ENCODE data around the gene NKX2-1. TPM values are rescaled to one million over a fixed set of nuclear protein-coding genes. Genes with fewer than 3 reads are reported as not detected.

NKX2-1 gene
- total RNA-seq, 1 donor from 2014 or later = not detected

DNA sequence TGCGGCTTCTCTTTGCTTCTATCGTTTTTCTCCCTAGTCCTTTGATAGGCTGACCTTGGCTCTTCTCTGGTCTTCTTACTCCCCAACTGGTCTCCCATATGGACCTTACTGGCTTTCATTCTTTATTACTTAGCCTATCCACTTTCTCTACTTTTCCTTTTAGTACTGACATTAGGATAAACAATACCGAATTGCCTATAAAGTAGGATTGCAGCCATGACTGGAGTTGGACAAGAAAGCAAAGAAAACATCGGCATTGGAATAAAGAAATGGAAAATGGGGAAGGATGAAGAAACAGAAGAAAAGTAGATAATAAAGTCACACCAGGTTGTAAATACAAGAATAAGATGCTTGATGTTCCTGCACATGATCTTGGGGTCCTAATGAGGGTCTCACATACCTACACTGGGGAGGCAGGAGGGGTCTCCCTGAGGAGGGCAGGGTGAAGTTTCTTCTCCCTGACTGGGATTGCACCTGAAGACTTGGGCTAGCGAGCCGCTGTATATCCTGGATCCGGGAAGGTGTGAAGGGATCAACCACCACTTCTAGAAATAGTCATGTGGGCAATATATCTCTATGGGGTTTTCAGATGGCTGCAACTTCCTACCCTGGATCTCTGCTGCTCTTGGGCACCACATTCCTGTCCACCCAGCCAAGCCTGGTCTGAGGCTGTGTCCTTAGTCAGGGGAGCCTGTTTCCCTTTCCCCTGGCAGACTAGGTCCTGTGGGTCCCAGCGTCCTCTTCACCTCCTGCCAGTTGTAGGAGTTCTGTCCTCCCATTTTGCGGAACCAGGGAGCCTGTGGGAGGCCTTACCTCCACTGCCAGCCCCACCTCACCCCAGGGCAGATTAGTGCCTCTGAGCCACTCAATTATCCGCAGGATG is 13.1 kb downstream of the NKX2-1 start:
- Mint-ChIP-seq H3K4me1 (ENCODE audit: low read depth) (no peaks in the 10 kb centered on the region), H3K4me3 (no peak overlapping the region), H3K27ac (no peak overlapping the region), H3K36me3 (ENCODE audit: low read depth) (peaks cover 6% of the 10 kb centered on the region), H3K9me3 (no peaks in the 10 kb centered on the region), H3K27me3 (ENCODE audit: insufficient read depth) (peaks cover 77% of the 10 kb centered on the region)
- intact Hi-C loops (cut with micrococcal nuclease) = loop anchor here (5.0 kb wide), 1 partner anchor 1085 kb away; no protein-coding TSS in a partner anchor
- no peak for DNase-seq (ENCODE audit: low spot score)

- no peaks in the 10 kb centered on the region for H3K4me1 Mint-ChIP-seq (ENCODE audit: low read depth)
- H3K27me3 Mint-ChIP-seq (ENCODE audit: insufficient read depth) = peaks cover 79% of the 10 kb centered on the region
- H3K36me3 Mint-ChIP-seq (ENCODE audit: low read depth) = peaks cover 6% of the 10 kb centered on the region
- no peak overlapping the region for H3K4me3 Mint-ChIP-seq
- H3K27ac Mint-ChIP-seq = no peak overlapping the region
- intact Hi-C loops (cut with micrococcal nuclease) = loop anchor here (5.0 kb wide), 1 partner anchor 1086 kb away; no protein-coding TSS in a partner anchor
- H3K9me3 Mint-ChIP-seq = no peaks in the 10 kb centered on the region
- no peak for DNase-seq (ENCODE audit: low spot score)
Observed at GRCh38 chr14:36505892-36506731, 13.9 kb downstream of the NKX2-1 start.

DNA sequence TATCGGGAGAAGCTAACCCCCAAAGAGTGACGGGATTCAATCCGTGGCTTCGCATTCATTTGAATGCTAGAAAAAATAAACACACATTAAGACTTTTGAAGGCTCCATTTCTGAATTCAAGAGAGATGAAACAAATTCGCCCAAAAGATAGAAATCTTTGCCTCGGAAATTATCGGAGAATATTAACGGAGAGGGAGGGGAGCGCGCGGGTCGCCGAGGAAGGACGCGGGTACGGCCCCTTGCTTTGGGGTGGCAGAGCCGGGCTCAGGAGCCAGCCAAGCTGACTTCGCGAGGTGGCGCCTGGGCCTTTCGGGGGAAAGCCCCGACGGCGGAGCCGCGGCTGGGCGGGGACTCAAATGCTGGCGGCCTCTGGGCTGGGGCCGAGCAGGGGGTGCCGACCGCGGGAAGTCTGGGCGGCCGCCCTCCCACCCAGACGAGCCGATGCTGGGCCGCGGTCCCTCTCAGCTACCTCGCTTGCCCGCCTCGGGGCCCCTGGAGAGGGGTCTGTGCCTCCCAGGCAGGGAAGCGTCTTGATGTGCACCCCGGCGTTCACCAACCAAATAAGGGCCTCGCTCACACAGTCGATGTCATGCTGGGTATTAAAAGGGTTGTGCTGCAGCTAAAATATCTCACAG is 14.7 kb downstream of the NKX2-1 start:
- H3K27me3 Mint-ChIP-seq (ENCODE audit: insufficient read depth) = peaks cover 75% of the 10 kb centered on the region
- no peak overlapping the region for H3K27ac Mint-ChIP-seq
- no peak overlapping the region for H3K4me3 Mint-ChIP-seq
- peaks cover 6% of the 10 kb centered on the region for H3K36me3 Mint-ChIP-seq (ENCODE audit: low read depth)
- no peaks in the 10 kb centered on the region for H3K4me1 Mint-ChIP-seq (ENCODE audit: low read depth)
- no peaks in the 10 kb centered on the region for H3K9me3 Mint-ChIP-seq
- intact Hi-C loops (cut with micrococcal nuclease) = loop anchor here (5.0 kb wide), 1 partner anchor 1087 kb away; no protein-coding TSS in a partner anchor
- DNase-seq (ENCODE audit: low spot score) = no peak

DNA sequence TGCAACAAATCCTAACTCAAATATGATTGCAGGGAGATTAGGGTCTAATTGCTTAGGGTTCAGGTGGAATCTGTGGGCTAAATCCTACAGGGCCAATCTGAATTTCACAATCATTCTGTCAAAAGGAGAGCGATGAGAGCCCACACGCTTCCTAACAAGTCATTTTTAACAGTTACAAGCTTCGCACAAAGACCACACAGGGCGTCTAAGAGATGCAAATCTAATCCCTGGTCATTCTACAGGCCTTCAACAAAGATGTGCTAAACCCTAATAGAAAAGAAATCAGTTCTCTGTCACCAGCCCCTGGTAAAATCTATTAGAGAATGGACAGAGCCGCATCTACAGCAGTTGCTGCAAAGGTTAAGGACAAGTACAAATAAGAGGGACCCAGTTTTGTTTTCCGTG is 15.3 kb downstream of the NKX2-1 start:
- intact Hi-C loops (cut with micrococcal nuclease) = loop anchor here (5.0 kb wide), 1 partner anchor 1088 kb away; no protein-coding TSS in a partner anchor
- Mint-ChIP-seq H3K27me3 (ENCODE audit: insufficient read depth) (peaks cover 75% of the 10 kb centered on the region), H3K4me1 (ENCODE audit: low read depth) (no peaks in the 10 kb centered on the region), H3K36me3 (ENCODE audit: low read depth) (peaks cover 6% of the 10 kb centered on the region), H3K27ac (no peak overlapping the region), H3K4me3 (no peak overlapping the region), H3K9me3 (no peaks in the 10 kb centered on the region)
- DNase-seq (ENCODE audit: low spot score) = no peak

GRCh38 chr14:36503771-36504741 is 16.0 kb downstream of the NKX2-1 start:
- intact Hi-C loops (cut with micrococcal nuclease) = no loop called here

GRCh38 chr14:36502558-36503508 is 17.2 kb downstream of the NKX2-1 start:
- peaks cover 58% of the 10 kb centered on the region for H3K27me3 Mint-ChIP-seq (ENCODE audit: insufficient read depth)
- intact Hi-C loops (cut with micrococcal nuclease) = no loop called here
- no peak for DNase-seq (ENCODE audit: low spot score)
- H3K4me1 Mint-ChIP-seq (ENCODE audit: low read depth) = no peaks in the 10 kb centered on the region
- no peak overlapping the region for H3K4me3 Mint-ChIP-seq
- H3K9me3 Mint-ChIP-seq = no peaks in the 10 kb centered on the region
- no peak overlapping the region for H3K27ac Mint-ChIP-seq
- H3K36me3 Mint-ChIP-seq (ENCODE audit: low read depth) = peaks cover 3% of the 10 kb centered on the region

More at GRCh38 chr14:36503771-36504741, 16.0 kb downstream of the NKX2-1 start:
- Mint-ChIP-seq H3K9me3 (no peaks in the 10 kb centered on the region), H3K27me3 (ENCODE audit: insufficient read depth) (peaks cover 68% of the 10 kb centered on the region), H3K27ac (peak overlapping the region; percentile 14), H3K4me1 (ENCODE audit: low read depth) (no peaks in the 10 kb centered on the region), H3K36me3 (ENCODE audit: low read depth) (peaks cover 4% of the 10 kb centered on the region), H3K4me3 (no peak overlapping the region)
- DNase-seq (ENCODE audit: low spot score) = no peak

GRCh38 chr14:36498938-36499337 is 21.1 kb downstream of the NKX2-1 start:
- H3K4me1 Mint-ChIP-seq (ENCODE audit: low read depth) = no peaks in the 10 kb centered on the region
- no peak for DNase-seq (ENCODE audit: low spot score)
- intact Hi-C loops (cut with micrococcal nuclease) = no loop called here
- H3K27me3 Mint-ChIP-seq (ENCODE audit: insufficient read depth) = peaks cover 41% of the 10 kb centered on the region
- no peaks in the 10 kb centered on the region for H3K36me3 Mint-ChIP-seq (ENCODE audit: low read depth)
- no peak overlapping the region for H3K4me3 Mint-ChIP-seq
- H3K27ac Mint-ChIP-seq = no peak overlapping the region
- H3K9me3 Mint-ChIP-seq = no peaks in the 10 kb centered on the region

- Mint-ChIP-seq H3K27me3 (ENCODE audit: insufficient read depth) (peaks cover 34% of the 10 kb centered on the region), H3K9me3 (no peaks in the 10 kb centered on the region), H3K4me1 (ENCODE audit: low read depth) (no peaks in the 10 kb centered on the region), H3K4me3 (no peak overlapping the region), H3K36me3 (ENCODE audit: low read depth) (no peaks in the 10 kb centered on the region), H3K27ac (no peak overlapping the region)
- no peak for DNase-seq (ENCODE audit: low spot score)
- intact Hi-C loops (cut with micrococcal nuclease) = no loop called here
Observed at GRCh38 chr14:36496346-36496745, 23.7 kb downstream of the NKX2-1 start.

DNA sequence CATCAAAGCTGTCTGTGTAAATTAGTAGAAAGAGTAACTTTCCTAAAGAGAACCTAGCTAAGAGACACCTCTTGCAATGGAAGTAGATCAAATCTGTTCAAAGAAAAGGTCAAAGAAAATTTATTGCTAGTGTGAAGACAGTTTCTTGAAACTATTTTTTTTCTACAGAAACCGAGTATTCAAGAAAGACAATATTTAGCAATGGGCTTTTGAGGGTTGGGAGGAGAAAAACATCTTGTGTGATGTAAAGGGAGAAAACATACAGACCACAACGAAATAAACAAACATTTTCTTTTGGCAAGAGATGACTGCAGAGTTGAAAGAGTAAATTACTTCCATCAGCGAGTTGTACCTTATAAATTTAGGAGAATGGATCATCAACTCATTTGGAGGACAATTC is 24.4 kb downstream of the NKX2-1 start:
- intact Hi-C loops (cut with micrococcal nuclease) = no loop called here
- H3K4me1 Mint-ChIP-seq (ENCODE audit: low read depth) = no peaks in the 10 kb centered on the region
- peaks cover 39% of the 10 kb centered on the region for H3K27me3 Mint-ChIP-seq (ENCODE audit: insufficient read depth)

DNA sequence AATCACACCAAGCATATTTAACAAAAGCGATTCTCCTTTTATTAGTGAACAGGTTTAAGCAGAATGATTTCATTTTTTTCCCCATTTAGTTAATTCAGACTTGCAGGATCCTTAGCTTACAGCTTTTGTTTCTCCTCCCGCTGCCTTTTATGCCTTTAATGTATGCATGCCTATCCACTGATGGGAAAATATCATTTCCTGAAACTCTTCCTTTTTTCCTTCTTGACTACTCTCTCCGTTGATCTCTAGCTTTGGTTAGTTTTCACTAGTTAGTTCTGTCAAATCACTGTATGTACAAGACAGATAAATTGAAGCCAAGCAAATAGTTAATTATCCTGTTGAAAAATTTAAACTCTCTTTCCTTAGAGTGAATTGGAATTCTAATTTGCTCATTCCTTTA is 26.3 kb downstream of the NKX2-1 start:
- no peak for DNase-seq (ENCODE audit: low spot score)
- Mint-ChIP-seq H3K27me3 (ENCODE audit: insufficient read depth) (peaks cover 30% of the 10 kb centered on the region), H3K9me3 (no peaks in the 10 kb centered on the region), H3K36me3 (ENCODE audit: low read depth) (no peaks in the 10 kb centered on the region), H3K4me3 (no peak overlapping the region), H3K4me1 (ENCODE audit: low read depth) (no peaks in the 10 kb centered on the region), H3K27ac (no peak overlapping the region)
- intact Hi-C loops (cut with micrococcal nuclease) = no loop called here

More for the DNA sequence above, 24.4 kb downstream of the NKX2-1 start:
- DNase-seq (ENCODE audit: low spot score) = no peak
- Mint-ChIP-seq H3K9me3 (no peaks in the 10 kb centered on the region), H3K36me3 (ENCODE audit: low read depth) (no peaks in the 10 kb centered on the region), H3K27ac (no peak overlapping the region), H3K4me3 (no peak overlapping the region)

- no peaks in the 10 kb centered on the region for H3K4me1 Mint-ChIP-seq (ENCODE audit: low read depth)
- no peaks in the 10 kb centered on the region for H3K9me3 Mint-ChIP-seq
- H3K36me3 Mint-ChIP-seq (ENCODE audit: low read depth) = no peaks in the 10 kb centered on the region
- intact Hi-C loops (cut with micrococcal nuclease) = no loop called here
- no peak for DNase-seq (ENCODE audit: low spot score)
- H3K27me3 Mint-ChIP-seq (ENCODE audit: insufficient read depth) = peaks cover 12% of the 10 kb centered on the region
- no peak overlapping the region for H3K27ac Mint-ChIP-seq
- no peak overlapping the region for H3K4me3 Mint-ChIP-seq
Observed at GRCh38 chr14:36485773-36486172, 34.3 kb downstream of the NKX2-1 start.

Measured in activated T-helper 1 cell treated with anti-CD3 and anti-CD28 coated beads, Interleukin-12 subunit alpha, Interleukin-12 subunit beta, Interleukin-2, Interleukin-4 antibody, amounts not matched to agents 30 ng/mL and 10 ng/mL and 1 ng/mL, durations not matched to agents 14 hours and 24 hours and 36 hours (primary cell).